Measurements from ENCODE around the gene SEMA4B. TPM values are rescaled to one million over a fixed set of nuclear protein-coding genes. Genes with fewer than 3 reads are reported as not detected.
A peak's percentile ranks its signal among the peaks of the same experiment; 100 is the strongest.
"Not testable (repeated sequence)": the region's sequence is repeated elsewhere in the genome, so short reads cannot be mapped to it uniquely, and the experiment has no call there.

The SEMA4B gene, protein sequence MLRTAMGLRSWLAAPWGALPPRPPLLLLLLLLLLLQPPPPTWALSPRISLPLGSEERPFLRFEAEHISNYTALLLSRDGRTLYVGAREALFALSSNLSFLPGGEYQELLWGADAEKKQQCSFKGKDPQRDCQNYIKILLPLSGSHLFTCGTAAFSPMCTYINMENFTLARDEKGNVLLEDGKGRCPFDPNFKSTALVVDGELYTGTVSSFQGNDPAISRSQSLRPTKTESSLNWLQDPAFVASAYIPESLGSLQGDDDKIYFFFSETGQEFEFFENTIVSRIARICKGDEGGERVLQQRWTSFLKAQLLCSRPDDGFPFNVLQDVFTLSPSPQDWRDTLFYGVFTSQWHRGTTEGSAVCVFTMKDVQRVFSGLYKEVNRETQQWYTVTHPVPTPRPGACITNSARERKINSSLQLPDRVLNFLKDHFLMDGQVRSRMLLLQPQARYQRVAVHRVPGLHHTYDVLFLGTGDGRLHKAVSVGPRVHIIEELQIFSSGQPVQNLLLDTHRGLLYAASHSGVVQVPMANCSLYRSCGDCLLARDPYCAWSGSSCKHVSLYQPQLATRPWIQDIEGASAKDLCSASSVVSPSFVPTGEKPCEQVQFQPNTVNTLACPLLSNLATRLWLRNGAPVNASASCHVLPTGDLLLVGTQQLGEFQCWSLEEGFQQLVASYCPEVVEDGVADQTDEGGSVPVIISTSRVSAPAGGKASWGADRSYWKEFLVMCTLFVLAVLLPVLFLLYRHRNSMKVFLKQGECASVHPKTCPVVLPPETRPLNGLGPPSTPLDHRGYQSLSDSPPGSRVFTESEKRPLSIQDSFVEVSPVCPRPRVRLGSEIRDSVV
- polyA plus RNA-seq (2013, experiment 1 of 2; ENCODE audit: insufficient read length): 5.7 TPM
- 5.8 TPM for polyA plus RNA-seq (2013, experiment 2 of 2; ENCODE audit: insufficient read length)

DNA sequence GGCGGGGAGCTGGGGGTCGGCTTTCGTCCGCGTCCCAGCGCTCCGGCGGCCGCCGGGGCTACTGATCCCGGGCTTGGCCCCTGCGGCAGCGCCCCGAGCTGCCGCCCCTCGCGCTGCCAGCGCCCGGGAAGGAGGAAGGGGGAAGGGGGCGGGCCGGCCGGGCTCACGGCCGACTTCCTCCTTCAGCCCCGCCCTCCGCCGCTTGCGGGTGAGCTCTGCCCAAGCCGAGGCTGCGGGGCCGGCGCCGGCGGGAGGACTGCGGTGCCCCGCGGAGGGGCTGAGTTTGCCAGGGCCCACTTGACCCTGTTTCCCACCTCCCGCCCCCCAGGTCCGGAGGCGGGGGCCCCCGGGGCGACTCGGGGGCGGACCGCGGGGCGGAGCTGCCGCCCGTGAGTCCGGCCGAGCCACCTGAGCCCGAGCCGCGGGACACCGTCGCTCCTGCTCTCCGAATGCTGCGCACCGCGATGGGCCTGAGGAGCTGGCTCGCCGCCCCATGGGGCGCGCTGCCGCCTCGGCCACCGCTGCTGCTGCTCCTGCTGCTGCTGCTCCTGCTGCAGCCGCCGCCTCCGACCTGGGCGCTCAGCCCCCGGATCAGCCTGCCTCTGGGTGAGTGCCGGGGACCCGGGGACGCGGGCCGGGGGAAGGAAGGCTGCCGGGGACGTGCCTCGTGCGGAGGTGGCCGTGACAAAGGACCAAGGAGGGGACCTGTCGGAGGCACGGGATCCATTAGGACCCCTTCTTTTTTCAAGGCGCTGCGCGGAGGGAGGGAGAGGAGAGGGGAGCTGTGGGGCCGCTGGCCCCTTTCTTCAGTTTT lies at the start of gene SEMA4B:
SEMA4B (plus strand) TSS at position 201 of the 814 bp plus-strand sequence; CDS start at position 450, 249 bp downstream.
- peak; percentile 53 for DNase-seq

DNA sequence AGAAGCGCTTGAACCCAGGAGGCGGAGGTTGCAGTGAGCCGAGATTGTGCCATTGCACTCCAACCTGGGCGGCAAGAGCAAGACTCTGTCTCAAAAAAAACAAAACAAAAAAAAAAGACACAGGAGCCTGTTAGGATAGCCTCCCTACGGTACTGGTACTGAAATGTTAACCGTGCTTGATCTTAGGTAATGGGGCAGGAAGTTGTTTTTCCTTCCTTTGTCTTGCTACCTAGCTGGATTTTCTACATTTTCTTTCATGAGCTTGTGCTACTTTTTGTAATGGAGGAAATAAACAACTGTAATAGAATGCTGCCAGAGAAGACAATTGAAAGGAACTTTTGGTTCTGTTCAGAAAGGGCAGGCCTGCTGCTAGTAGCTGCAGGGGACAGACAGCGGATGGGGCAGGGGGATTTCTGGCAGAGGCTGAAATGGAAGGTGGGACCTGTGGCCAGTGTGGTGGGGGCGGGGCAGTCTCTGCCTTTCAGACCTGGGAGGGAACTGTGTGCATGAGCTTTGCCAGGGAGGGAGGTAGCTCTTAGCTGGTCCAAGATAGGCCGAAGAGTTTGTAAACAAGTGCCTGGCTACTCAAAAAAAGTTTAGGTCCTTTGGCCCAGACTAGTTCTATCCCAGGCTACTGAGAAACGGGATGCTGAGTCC lies 49.0 kb upstream of the SEMA4B start:
- DNase-seq: no peak

DNA sequence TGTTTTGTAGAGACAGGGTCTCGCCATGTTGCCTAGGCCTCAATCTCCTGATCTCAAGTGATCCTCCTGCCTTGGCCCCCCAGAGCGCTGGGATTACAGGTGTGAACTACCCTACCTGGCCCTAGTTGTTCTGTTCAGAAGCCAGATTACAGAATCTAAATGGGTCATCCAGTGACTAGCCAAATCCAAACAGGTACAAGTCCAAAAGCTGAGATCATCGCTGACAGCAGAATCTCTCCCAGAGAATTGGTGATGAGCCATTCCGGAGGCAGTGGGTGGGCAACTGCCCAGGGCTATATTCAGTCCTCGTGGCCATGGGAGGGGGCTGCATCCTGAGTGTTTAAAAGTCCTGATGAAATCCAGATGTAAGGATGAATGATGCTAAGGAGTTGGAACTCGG lies 47.5 kb upstream of the SEMA4B start:
- peak; percentile 24 for DNase-seq

DNA sequence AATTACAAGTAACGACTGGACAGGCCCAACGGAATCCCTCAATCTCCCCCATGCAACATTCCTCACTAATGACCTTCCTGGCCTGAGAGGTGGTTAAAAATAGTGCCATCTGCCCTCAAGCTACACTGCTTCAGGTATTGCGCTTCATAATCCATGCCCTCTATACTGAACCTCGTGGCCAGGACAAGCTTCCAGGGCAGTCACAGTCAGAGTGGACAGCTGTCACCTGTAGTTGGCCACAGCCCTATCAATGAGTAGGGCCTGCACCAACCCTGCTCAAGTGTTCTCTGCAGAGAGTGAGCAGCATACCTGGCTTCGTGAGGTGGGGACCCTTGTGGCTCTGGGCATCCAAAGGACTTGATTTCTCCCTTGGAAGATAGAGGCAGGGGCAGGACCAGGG lies 46.9 kb upstream of the SEMA4B start:
- no peak for DNase-seq

DNA sequence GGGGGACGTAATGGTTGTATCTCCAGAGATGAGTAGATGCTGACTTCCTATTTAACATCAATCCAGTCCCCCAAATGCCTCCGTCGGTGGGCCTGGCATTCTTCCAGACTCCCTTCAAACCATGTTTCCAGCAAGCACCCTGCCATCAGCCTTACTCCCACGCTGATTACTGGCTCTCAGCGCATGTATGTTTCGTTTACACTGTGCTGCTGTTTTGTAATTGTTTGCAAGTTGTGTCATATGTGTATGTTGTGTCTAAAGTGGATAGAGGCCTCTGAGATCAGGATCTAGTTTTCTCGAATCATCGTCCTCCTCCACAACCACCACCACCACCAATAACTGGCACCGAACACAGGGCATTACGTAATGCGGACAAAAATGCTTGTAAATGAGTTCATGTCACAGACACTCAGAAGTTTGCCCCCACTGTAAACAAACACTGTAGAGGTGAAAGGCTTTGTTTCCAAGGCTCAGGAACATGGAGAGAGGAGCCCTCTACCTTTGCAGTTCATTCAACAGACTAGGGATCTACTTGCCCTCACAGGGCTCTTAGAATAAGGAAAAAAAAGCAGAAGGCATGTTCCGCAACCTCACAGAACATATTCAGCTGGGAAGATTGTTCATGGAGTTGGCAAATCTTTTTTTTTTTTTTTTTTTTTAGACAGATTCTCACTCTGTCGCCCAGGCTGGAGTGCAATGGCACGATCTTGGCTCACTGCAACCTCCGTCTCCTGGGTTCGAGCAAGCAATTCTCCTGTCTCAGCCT lies 46.1 kb upstream of the SEMA4B start:
- DNase-seq: peak; percentile 25

DNA sequence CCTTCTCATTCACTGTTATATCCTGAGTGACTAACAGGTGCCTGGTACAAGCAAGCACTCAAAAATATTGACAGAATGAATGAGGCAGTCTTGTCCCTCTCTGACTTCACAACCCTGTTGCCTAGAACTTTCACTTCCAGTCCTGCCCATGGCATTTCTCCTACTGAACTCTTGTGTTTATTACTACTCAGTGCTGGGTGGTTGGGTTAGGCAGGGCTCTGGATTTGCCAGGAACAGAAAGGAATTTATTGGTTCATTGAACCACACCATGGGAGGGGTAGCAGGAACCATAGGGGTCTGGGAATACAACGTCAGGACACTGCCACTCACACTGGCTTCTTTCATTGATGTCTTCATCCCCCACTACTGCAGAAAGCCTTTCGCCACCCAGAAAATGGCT lies 41.9 kb upstream of the SEMA4B start:
- no peak for DNase-seq

DNA sequence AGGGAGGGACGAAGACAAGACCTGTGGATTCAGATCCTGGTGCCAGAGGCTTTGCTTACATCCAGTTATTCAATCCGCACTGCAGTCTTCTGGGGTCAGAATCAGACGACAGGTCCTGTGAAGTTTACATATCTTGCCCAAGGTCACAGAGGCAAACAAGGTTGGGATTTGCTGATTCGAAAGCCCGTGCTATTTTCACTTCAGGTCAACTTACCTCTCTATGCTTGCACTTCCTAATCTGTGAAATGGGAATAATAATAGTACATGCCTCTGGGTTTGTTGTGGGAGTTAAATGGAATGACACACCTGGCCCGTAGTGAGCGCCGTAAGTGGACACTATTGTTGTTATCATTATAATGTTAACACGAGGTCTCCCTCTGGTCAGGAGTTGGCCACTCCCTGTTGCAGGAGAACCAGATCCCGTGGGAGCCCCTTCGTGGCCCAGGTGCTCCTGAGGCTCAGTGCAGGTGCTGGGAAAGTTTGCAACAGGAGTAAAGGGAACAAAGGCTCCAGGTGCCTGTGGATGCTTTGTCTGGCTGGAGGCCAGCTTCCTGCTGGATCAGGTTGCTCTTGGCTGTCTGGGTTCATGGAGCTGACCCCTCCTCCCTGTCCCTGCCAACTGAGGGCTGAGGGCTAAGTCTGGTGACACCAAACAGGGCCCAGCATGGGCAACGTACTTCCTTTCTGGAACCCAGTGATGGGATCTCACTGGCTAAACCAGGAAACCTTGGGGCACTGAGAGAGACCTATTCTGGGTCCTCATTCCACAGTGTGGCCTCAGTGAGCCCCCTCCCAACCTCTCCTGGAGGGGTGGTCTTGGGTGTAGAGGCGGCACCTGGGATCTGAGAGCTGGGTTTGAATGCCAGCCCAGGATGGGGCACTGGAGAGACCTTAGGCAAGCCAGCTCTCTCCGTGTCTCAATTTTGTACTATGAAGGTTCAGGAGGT lies 40.1 kb upstream of the SEMA4B start:
- no peak for DNase-seq

DNA sequence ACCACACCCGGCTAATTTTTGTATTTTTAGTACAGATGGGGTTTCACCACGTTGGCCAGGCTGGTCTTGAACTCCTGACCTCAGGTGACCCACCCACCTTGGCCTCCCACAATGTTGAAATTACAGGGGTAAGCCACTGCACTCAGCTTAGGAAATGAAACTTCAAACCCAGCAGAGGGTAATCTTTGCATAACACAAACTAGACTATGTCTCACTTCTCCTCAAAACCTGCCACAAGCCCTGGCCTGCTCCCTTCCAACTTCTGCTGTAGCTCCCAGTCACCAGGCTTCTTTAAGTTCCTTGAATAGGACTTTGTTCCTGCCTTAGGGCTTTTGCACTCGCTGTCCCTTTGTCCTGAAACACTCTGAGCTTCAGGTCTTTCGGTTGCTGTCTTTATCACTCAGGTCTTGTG lies 39.2 kb upstream of the SEMA4B start:
- DNase-seq: no peak

DNA sequence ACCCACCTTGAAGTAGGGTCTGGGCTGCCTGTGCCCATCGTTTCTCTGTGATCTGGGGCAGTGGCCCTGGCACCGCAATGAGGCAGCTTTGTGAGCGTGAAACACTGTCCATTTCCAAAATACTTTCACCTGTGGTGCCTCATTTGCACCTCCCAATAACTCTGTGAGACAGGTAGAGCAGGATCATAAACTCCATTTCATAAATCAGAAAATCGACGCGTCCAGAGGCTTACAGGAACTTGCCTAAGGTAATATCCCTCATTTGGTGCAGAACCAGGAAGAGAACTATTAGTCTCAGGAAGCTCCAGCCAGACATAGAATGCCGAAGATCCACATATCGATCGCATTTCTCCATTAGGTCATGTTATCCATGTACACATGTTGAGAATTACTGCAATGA lies 38.2 kb upstream of the SEMA4B start:
- DNase-seq: no peak

DNA sequence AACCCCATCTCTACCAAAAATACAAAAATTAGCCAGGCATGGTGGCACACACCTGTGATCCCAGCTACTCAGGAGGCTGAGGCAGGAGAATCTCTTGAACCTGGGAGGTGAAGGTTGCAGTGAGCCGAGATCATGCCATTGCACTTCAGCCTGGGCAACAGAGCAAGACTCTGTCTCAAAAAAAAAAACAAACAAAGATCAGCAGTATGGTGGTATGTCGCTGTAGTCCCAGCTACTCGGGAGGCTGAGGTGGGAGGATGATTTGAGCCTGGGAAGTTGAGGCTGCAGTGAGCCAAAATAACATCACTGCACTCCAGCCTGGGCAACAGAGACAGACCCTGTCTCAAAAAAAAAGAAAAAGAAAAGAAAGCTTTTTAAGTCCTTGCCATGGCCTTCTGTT lies 36.9 kb upstream of the SEMA4B start:
- DNase-seq: not testable (repeated sequence)

DNA sequence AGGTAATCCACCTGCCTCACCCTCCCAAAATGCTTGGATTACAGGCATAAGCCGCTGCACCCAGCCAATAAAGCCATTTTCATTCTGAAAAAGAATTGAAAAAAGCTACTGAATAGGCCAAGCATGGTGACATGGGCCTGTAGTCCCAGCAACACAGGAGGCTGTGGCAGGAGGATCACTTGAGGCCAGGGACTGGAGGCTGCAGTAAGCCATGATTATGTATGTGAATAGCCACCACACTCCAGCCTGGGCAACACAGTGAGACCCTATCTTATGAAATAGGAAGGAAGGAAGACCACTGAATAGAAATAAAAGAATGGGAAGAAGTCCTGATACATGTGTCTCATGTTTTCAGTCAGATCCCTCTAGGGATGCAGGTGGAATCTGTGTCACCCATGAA lies 36.0 kb upstream of the SEMA4B start:
- no peak for DNase-seq

DNA sequence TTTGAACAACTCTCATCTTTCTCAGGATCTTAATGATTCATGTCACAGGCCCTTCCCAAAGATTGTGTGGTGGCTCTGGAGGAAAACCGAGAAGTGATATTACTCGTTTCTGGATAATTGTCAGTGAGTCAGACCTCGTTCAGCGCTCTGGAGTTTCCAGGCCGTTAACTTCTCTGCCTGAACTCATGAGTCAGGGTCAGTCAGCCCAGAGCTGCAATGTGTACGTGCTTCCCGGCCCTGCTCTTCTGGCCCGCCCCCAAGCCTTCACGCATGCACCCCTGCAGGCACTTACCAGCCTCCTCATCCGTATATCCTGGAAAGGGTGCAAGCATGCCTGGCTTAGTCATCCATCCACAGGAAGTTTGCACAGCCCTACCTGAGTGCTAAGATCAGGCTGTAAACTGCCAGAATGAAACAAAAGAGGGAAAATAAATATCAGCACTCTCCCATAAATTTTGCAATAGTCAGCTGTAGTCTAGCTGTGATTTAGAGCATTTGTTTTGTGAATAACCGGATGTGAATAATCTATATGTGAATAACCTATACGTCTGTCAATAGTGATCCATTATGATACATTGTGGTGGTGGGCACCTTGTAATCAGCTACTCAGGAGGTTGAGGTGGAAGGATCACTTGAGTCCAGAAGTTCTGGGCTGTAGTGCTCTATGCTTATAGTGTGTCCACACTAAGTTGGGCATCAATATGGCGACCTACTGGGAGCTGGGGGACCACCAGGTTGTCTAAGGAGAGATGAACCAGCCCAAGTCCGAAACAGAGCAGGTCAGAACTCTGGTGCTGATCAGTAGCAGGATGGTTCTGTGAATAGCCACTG lies 35.3 kb upstream of the SEMA4B start:
- DNase-seq: peak; percentile 98

DNA sequence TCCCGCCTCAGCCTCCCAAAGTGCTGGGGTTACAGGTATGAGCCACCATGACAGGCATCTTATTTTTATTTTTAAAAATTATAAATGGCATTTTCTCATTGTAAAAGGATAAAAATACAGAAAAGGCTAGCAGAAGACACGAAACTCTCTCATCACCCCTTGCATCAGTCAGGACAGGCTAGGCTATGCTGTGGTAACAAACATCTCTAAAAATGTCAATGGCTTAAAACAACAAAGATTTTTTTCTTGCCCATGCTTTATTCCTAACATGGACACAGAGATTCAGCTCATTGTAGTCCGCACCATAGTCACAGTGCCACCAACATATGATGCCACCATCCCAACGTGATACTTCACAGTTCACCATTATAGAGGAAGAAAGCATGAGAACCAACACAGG lies 34.0 kb upstream of the SEMA4B start:
- no peak for DNase-seq

DNA sequence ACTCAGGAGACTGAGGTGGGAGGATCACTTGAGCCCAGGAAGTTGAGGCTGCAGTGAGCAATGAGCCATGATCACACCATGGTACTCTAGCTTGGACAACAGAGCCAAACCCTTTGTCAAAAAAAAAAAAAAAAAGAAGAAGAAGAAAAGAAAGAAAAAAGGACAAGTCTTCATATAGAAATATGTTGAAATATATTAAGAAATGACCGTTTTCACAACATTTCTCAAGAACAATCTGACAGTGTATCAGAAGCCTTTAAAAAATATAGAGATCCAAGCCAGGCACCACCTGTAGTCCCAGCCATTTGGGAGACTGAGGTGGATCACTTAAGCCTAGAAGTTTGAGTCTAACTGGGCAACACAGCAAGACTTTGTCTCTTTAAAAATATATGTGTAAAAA lies 29.5 kb upstream of the SEMA4B start:
- no peak for DNase-seq

DNA sequence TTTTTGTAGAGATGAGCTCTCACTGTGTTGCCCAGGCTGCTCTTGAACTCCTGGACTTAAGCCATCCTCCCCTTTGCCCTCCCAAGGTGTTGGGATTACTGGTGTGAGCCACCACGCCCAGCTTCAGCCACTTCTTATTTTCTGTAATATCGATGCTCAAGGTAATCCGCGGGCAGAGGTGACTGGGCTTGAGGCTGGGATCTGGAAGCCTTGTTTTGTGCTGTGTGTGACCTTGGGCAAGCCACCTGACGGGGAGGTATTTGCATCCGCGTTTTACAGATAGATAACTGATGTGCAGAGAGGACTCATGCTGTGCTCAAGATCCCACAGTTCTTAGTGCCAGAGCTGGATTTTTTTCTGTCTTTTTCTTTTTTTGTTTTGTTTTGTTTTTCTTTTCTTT lies 27.8 kb upstream of the SEMA4B start:
- no peak for DNase-seq

DNA sequence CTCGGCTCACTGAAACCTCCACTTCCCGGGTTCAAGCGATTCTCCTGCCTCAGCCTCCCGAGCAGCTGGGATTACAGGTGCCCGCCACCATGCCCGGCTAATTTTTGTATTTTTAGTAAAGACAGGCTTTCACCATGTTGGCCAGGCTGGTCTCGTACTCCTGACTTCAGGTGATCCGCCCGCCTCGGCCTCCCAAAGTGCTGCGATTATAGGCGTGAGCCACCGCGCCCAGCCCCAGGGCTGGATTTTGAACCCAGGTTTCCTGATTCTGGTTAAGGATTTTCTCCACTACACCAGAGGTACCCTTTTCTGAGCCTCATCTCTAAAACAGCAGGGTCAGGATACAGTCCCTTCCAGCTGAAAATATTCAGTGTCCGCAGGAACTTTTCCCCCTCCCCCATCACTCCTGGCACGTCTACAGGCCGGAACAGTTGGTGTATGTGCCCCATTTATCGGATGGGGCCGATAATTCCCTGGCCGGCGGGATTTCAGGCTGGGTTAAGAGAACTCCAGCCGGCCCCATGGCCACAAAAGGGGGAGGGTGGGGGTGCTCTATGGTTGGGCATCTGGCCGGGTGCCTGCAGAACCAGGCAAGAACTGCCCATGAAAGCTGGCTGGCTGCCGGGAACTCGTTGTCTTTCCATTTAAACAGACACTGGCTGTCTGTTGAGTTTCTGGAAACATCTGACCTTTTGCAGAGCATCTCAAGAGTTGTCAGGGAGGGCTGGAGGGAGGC lies 26.8 kb upstream of the SEMA4B start:
- peak; percentile 16 for DNase-seq

DNA sequence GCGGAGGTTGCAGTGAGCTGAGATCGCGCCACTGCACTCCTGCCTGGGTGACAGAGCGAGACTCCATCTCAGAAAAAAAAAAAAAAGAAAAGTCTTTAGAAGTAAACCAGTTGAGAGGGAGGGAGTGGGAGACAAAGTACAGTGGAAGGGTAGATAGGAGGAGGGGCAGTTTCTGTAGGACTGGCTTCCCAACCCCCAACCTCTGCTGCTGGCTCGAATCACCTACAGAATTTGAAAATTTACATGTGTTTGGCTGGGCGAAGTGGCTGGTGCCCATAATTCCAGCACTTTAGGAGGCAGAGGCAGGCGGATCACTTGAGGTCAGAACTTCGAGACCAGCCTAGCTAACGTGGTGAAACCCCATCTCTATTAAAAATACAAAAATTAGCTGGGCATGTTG lies 24.1 kb upstream of the SEMA4B start:
- DNase-seq: no peak

All from fibroblast of skin of scalp (primary cell).